Gastroesophageal sphincter (tissue), 4 donors: ENCODE measurements around the gene GPRASP3. TPM values are rescaled to one million over a fixed set of nuclear protein-coding genes. Genes with fewer than 3 reads are reported as not detected.

Experiments used
- ATAC-seq: fragments of 150-250 bp; one replicate; pipeline ENCODE4 v1.9.1; 2016; ENCODE audit warnings: mild to moderate bottlenecking, moderate library complexity
- H3K27ac ChIP-seq, 4 donors: fragments of 200-600 bp; sonication (generic) in 3 of 4; 1 replicate in 3 of 4; 2 replicates in 1 of 4; pipeline ENCODE4 v1.5.1; 2016 to 2019
- H3K27me3 ChIP-seq: fragments of 200-600 bp; sonication (generic); one replicate; pipeline ENCODE4 v1.5.1; 2019
- H3K36me3 ChIP-seq, 2 donors: fragments of 200-600 bp; sonication (generic); one replicate each; pipeline ENCODE4 v1.5.1; 2019; ENCODE audit warnings: control low read depth in 1 of 2
- H3K4me1 ChIP-seq, 3 donors: fragments of 200-600 bp; sonication (generic); 1 replicate in 2 of 3; 2 replicates in 1 of 3; pipeline ENCODE4 v1.5.1; 2016 to 2019; ENCODE audit warnings: control low read depth in 2 of 3
- H3K4me3 ChIP-seq, 2 donors: fragments of 200-600 bp; sonication (generic); one replicate each; pipeline ENCODE4 v1.5.1; 2019; ENCODE audit warnings: mild to moderate bottlenecking in 1 of 2, moderate library complexity in 1 of 2
- H3K9me3 ChIP-seq, 3 donors: fragments of 200-600 bp; sonication (generic); one replicate each; pipeline ENCODE4 v1.5.1; 2017 to 2019; ENCODE audit warnings: control low read depth in 2 of 3
- EP300 ChIP-seq: sonication (generic); formaldehyde crosslinking; IDR thresholded peaks from one replicate; pipeline ENCODE4 v1.6.1; 2017; ENCODE audit warnings: antibody characterized with exemption, mild to moderate bottlenecking
- POLR2A ChIP-seq, 2 donors: fragments of 450-650 bp; IDR thresholded peaks; one replicate each; pipeline ENCODE4 v1.6.1; 2017; ENCODE audit warnings: antibody characterized with exemption in 2 of 2, mild to moderate bottlenecking in 2 of 2, moderate library complexity in 1 of 2
- POLR2AphosphoS5 ChIP-seq: sonication (generic); formaldehyde crosslinking; IDR thresholded peaks from one replicate; pipeline ENCODE4 v1.6.1; 2017; ENCODE audit warnings: antibody characterized with exemption
- WGBS, 2 donors: methylation state at CpG; one replicate each; pipeline ENCODE4 v1.1.5; 2018; ENCODE audit warnings: low coverage in 1 of 2; 5-methylcytosine and 5-hydroxymethylcytosine counted together
- total RNA-seq, 4 donors: library from RNA; depleted of rRNA; stranded (reverse); fragments of >200 nt; gene quantifications; one replicate each; pipeline ENCODE4 v1.1.0, GENCODE V29; 2016
- TF ChIP-seq, protein P1 (sequence below), 4 experiments: fragments of 200-600 bp in 2 of 4; fragments of 450-650 bp in 2 of 4; sonication (generic) in 1 of 4; IDR thresholded peaks; one replicate each; pipeline ENCODE4 v1.5.1; 2017 to 2019; ENCODE audit warnings: antibody characterized with exemption in 4 of 4, mild to moderate bottlenecking in 2 of 4, moderate library complexity in 2 of 4

The GPRASP3 gene
- total RNA-seq, 4 donors from 2014 or later = 4.8 to 5.9 (median 5.0) TPM

DNA sequence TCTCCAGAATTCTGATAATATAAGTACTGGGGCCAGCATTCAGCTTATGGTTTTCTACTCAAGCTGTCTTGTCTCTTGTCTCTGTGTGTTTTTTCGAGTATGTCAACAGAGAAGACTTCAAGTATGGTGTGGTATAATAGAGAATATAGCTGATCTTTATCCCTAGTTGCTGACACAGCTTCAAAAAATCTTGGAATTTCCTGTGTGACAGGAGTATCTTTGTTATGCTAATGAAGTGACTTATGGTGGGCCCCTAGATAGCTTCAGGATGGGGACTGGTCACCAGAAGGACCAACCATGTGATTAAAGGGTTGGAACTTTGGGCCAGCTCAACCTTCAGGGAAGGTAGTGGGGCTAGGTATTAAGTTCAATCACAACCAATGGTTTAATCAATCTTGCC is 2.9 kb downstream of the GPRASP3 start:
- WGBS, 2 donors = 50% methylated on average over 1 of the region's 1 CpG; no CpG with 5 or more reads in 1 of the 2 donors
- no peaks in the 10 kb centered on the region for H3K36me3 ChIP-seq
- no peaks in the 10 kb centered on the region for H3K4me1 ChIP-seq
- H3K4me3 ChIP-seq = no peak overlapping the region
- H3K27me3 ChIP-seq = no peaks in the 10 kb centered on the region
- no peak overlapping the region for H3K27ac ChIP-seq
- no peak for ATAC-seq
- H3K9me3 ChIP-seq = no peaks in the 10 kb centered on the region
- TF ChIP-seq POLR2AphosphoS5 (no peak), EP300 (no peak), POLR2A (IDR thresholded peaks at IDR 0.05) (no peak)
- TF ChIP-seq, protein P1, sequence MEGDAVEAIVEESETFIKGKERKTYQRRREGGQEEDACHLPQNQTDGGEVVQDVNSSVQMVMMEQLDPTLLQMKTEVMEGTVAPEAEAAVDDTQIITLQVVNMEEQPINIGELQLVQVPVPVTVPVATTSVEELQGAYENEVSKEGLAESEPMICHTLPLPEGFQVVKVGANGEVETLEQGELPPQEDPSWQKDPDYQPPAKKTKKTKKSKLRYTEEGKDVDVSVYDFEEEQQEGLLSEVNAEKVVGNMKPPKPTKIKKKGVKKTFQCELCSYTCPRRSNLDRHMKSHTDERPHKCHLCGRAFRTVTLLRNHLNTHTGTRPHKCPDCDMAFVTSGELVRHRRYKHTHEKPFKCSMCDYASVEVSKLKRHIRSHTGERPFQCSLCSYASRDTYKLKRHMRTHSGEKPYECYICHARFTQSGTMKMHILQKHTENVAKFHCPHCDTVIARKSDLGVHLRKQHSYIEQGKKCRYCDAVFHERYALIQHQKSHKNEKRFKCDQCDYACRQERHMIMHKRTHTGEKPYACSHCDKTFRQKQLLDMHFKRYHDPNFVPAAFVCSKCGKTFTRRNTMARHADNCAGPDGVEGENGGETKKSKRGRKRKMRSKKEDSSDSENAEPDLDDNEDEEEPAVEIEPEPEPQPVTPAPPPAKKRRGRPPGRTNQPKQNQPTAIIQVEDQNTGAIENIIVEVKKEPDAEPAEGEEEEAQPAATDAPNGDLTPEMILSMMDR (IDR thresholded peaks at IDR 0.05) = no peak

- Histone ChIP-seq H3K27ac (no peak overlapping the region), H3K9me3 (no peaks in the 10 kb centered on the region), H3K4me1 (no peaks in the 10 kb centered on the region), H3K36me3 (no peaks in the 10 kb centered on the region), H3K4me3 (no peak overlapping the region), H3K27me3 (no peaks in the 10 kb centered on the region)
- 33% methylated on average over 1 of the region's 1 CpG; no CpG with 5 or more reads in 1 of the 2 donors for WGBS, 2 donors
- TF ChIP-seq EP300 (no peak), POLR2A (IDR thresholded peaks at IDR 0.05) (no peak), POLR2AphosphoS5 (no peak)
- no peak for ATAC-seq
These were observed 7.2 kb downstream of the GPRASP3 start for GRCh38 chrX:102727761-102728160.

DNA sequence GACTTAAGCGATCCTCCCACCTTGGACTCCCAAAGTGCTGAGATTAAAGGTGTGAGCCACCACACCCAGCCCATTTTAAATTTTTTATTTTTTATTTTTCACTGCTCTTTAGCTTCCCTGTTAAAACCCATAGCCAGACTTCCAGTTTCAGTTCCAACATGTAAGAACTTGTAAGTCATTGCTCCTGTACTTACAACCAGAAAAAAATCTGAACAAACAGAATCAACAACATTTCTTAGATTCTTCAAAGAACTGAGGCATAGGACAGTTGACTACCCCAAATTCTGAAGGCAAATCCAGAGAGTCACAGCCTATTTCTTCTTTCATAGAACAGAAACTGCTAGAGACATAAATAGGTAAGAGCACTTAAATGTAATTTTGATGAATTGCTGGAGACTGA is 8.1 kb downstream of the GPRASP3 start:
- no peaks in the 10 kb centered on the region for H3K9me3 ChIP-seq
- TF ChIP-seq EP300 = no peak
- TF ChIP-seq POLR2AphosphoS5 = no peak
- no peak for TF ChIP-seq POLR2A (IDR thresholded peaks at IDR 0.05)
- TF ChIP-seq, protein P1 (IDR thresholded peaks at IDR 0.05) = no peak
- no peaks in the 10 kb centered on the region for H3K27me3 ChIP-seq
- WGBS, 2 donors = no CpG with 5 or more reads among the region's 1 CpG
- H3K27ac ChIP-seq = no peak overlapping the region
- no peak overlapping the region for H3K4me3 ChIP-seq
- H3K4me1 ChIP-seq = no peaks in the 10 kb centered on the region
- H3K36me3 ChIP-seq = no peaks in the 10 kb centered on the region
- no peak for ATAC-seq

GRCh38 chrX:102739657-102740056 is 19.1 kb downstream of the GPRASP3 start:
- Histone ChIP-seq H3K36me3 (no peaks in the 10 kb centered on the region), H3K4me1 (no peaks in the 10 kb centered on the region), H3K27me3 (no peaks in the 10 kb centered on the region), H3K4me3 (no peak overlapping the region), H3K27ac (no peak overlapping the region), H3K9me3 (no peaks in the 10 kb centered on the region)
- no peak for TF ChIP-seq POLR2A (IDR thresholded peaks at IDR 0.05)
- TF ChIP-seq, protein P1 (IDR thresholded peaks at IDR 0.05) = no peak
- TF ChIP-seq POLR2AphosphoS5 = no peak
- no peak for TF ChIP-seq EP300
- 47 to 53% methylated on average over 4 to 5 of the region's 7 CpGs for WGBS, 2 donors
- no peak for ATAC-seq

GRCh38 chrX:102744307-102744706 is 23.8 kb downstream of the GPRASP3 start:
- WGBS, 2 donors = 63 to 92% methylated on average over 1 of the region's 1 CpG
- Histone ChIP-seq H3K27me3 (no peaks in the 10 kb centered on the region), H3K4me3 (no peak overlapping the region), H3K9me3 (no peaks in the 10 kb centered on the region), H3K36me3 (no peaks in the 10 kb centered on the region), H3K4me1 (no peaks in the 10 kb centered on the region), H3K27ac (no peak overlapping the region)
- TF ChIP-seq POLR2AphosphoS5 = no peak
- no peak for TF ChIP-seq EP300
- TF ChIP-seq, protein P1 (IDR thresholded peaks at IDR 0.05) = no peak
- TF ChIP-seq POLR2A (IDR thresholded peaks at IDR 0.05) = no peak
- no peak for ATAC-seq
